ENCODE data around the gene GULP1. TPM values are rescaled to one million over a fixed set of nuclear protein-coding genes. Genes with fewer than 3 reads are reported as not detected.

The GULP1 gene
- total and polyA plus RNA-seq, 10 donors, result 0.83 to 16.6 (median 6.6) TPM

GRCh38 chr2:188570370-188570769 lies 278.7 kb downstream of the GULP1 start:
- TF ChIP-seq CTCF (IDR thresholded peaks at IDR 0.05 in 8 of 11, conservative IDR thresholded peaks at IDR 0.05 in 3 of 11) (no peak), POLR2AphosphoS5 (IDR thresholded peaks at IDR 0.05) (no peak), POLR2A (IDR thresholded peaks at IDR 0.05) (no peak)
- H3K27ac ChIP-seq, result no peak overlapping the region
- no peak for DNase-seq
- WGBS, 5 donors, result 77 to 96% (median 89%) methylated on average over 1 of the region's 1 CpG
- no peaks in the 10 kb centered on the region for H3K27me3 ChIP-seq (replicated peaks in 1 of 7)
- no peaks in the 10 kb centered on the region for H3K9me3 ChIP-seq
- intact Hi-C loops (cut with DNase I; ENCODE audit: low total_unique reads), result no loop called here
- no peaks in the 10 kb centered on the region for H3K4me1 ChIP-seq
- no peak overlapping the region for H3K4me3 ChIP-seq
- no peaks in the 10 kb centered on the region for H3K36me3 ChIP-seq

GRCh38 chr2:188571543-188572303 lies 280.0 kb downstream of the GULP1 start:
- TF ChIP-seq POLR2A (IDR thresholded peaks at IDR 0.05), result no peak
- no peak for TF ChIP-seq CTCF (IDR thresholded peaks at IDR 0.05 in 8 of 11, conservative IDR thresholded peaks at IDR 0.05 in 3 of 11)
- no peak for TF ChIP-seq POLR2AphosphoS5 (IDR thresholded peaks at IDR 0.05)
- Histone ChIP-seq H3K4me3 (no peak overlapping the region), H3K9me3 (no peaks in the 10 kb centered on the region), H3K27me3 (replicated peaks in 1 of 7) (no peaks in the 10 kb centered on the region), H3K4me1 (no peaks in the 10 kb centered on the region), H3K36me3 (no peaks in the 10 kb centered on the region), H3K27ac (no peak overlapping the region)
- no peak for DNase-seq
- intact Hi-C loops (cut with DNase I; ENCODE audit: low total_unique reads), result no loop called here
- WGBS, 5 donors, result 71 to 87% (median 79%) methylated on average over 3 of the region's 3 CpGs

GRCh38 chr2:188572592-188572991 lies 280.9 kb downstream of the GULP1 start:
- no peak overlapping the region for H3K27ac ChIP-seq
- H3K4me1 ChIP-seq, result no peaks in the 10 kb centered on the region
- no peaks in the 10 kb centered on the region for H3K27me3 ChIP-seq (replicated peaks in 1 of 7)
- WGBS, 5 donors, result 72 to 86% (median 82%) methylated on average over 1 of the region's 1 CpG
- TF ChIP-seq CTCF (IDR thresholded peaks at IDR 0.05 in 8 of 11, conservative IDR thresholded peaks at IDR 0.05 in 3 of 11), result no peak
- no peak for TF ChIP-seq POLR2A (IDR thresholded peaks at IDR 0.05)
- TF ChIP-seq POLR2AphosphoS5 (IDR thresholded peaks at IDR 0.05), result no peak
- no peaks in the 10 kb centered on the region for H3K36me3 ChIP-seq
- no peaks in the 10 kb centered on the region for H3K9me3 ChIP-seq
- intact Hi-C loops (cut with DNase I; ENCODE audit: low total_unique reads), result no loop called here
- DNase-seq, result no peak
- H3K4me3 ChIP-seq, result no peak overlapping the region

- H3K27ac ChIP-seq, result no peak overlapping the region
Measured at GRCh38 chr2:188573453-188573852, 281.8 kb downstream of the GULP1 start.

More at GRCh38 chr2:188573453-188573852, 281.8 kb downstream of the GULP1 start:
- no peaks in the 10 kb centered on the region for H3K4me1 ChIP-seq
- TF ChIP-seq POLR2A (IDR thresholded peaks at IDR 0.05), result no peak
- TF ChIP-seq POLR2AphosphoS5 (IDR thresholded peaks at IDR 0.05), result no peak
- no peak for TF ChIP-seq CTCF (IDR thresholded peaks at IDR 0.05 in 8 of 11, conservative IDR thresholded peaks at IDR 0.05 in 3 of 11)
- intact Hi-C loops (cut with DNase I; ENCODE audit: low total_unique reads), result no loop called here
- DNase-seq, result no peak
- no peaks in the 10 kb centered on the region for H3K27me3 ChIP-seq (replicated peaks in 1 of 7)
- H3K4me3 ChIP-seq, result no peak overlapping the region
- 67 to 97% (median 83%) methylated on average over 1 of the region's 1 CpG for WGBS, 5 donors
- no peaks in the 10 kb centered on the region for H3K9me3 ChIP-seq
- H3K36me3 ChIP-seq, result no peaks in the 10 kb centered on the region

All from spleen (tissue), 11 donors.